GM19023 (cell line): Measurements from ENCODE around the gene PLEKHG3.

Source experiments
- ATAC-seq: cut with Tn5 transposase; IDR thresholded peaks from one replicate; pipeline ENCODE4 v1.9.1; 2021; ENCODE audit warnings: mild to moderate bottlenecking, moderate library complexity; ENCODE audit not compliant: unreplicated experiment

The PLEKHG3 gene

DNA sequence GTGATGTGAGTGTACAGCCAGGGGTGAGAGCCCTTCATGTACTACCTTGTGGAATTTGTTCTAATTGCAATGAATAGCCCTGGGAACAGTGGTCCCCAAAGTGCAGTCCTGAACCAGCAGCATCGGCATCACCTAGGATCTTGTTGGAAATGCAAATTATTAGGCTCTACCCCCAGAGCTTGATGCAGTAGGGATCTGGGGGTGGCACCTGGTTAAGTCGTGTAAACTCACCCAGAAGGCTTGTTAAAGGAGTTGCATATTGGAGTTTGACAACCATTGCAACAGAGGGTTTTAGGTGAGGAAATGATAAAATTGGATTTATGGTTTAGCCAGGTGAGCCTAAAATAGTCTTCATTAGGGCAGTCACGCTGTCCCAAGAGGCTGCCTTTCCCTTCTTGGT, 73.2 kb downstream of the PLEKHG3 start:
- no peak for ATAC-seq

DNA sequence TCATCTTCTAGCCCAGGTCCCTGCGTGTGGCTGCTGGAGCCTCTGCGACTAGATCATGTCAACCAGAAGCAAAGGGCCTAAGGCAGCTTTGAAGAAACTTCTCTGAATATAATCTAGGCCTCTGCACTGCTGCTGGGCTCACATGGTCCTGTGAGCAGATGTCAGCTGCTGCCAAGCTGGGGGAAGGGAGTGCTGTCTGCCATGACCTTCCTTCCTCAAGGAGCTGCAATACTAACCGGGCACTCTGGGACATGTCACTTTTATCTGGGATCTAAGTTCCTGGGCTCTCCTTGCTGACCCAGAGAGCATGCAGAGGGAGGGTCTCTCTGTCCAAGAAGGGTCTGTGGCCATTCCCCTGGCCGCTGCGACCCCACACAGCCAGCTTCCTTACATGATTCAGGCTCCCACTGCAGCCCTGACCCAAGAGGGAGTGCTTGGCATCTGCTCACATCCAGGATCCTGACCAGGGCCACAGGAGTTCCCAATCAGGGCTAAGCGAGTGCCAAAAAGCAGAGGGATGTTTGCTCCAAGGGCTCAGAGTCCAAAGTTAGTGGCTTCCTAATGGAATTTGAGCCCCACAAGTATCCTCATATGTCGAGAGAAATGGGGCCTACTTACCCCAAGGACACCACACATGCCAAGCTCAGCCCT, 74.0 kb downstream of the PLEKHG3 start:
- no peak for ATAC-seq

- ATAC-seq = no peak
Observed at GRCh38 chr14:64779472-64779871, 75.2 kb downstream of the PLEKHG3 start.

- ATAC-seq = no peak
Observed at GRCh38 chr14:64782196-64782595, 78.0 kb downstream of the PLEKHG3 start.

DNA sequence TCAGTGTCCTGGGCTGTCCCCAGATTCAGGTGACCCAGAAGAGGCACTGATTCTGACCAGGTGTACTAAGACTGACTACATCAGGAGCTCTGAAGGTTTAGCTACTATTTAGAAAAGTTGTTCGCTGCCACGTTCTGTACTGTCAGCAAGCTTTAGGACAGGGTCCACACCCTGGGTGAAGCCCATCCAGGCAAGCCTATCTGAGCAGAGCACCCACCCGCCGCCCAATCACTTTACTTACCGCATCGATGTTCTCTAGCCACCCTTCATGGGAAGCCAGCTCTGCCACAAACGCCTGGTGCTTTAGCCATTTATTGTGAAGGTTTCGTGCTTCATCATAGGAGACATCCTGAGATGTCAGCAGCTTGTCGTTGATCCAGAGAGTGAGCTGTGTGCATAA, 79.8 kb downstream of the PLEKHG3 start:
- no peak for ATAC-seq

GRCh38 chr14:64786296-64787149, 82.3 kb downstream of the PLEKHG3 start:
- ATAC-seq = no peak

GRCh38 chr14:64787619-64788018, 83.4 kb downstream of the PLEKHG3 start:
- ATAC-seq = no peak

DNA sequence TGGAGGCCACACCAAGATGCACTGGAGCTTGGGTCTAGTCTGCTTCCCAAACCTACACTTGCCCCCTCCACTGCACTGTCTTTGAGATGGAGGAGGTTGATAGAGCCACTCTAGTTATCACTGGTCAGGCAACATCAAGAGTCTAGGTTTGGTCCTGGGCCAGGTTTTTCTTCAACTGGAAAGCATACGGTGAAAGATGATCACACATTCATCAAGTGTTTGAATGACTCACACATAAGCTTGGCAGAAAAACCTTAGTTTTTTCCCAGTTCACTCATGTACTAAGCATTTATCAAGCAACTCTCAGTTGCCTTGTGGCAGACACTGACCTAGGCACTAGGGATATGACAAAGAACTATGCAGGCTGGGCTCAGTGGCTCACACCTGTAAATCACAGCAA, 84.5 kb downstream of the PLEKHG3 start:
- ATAC-seq = no peak

DNA sequence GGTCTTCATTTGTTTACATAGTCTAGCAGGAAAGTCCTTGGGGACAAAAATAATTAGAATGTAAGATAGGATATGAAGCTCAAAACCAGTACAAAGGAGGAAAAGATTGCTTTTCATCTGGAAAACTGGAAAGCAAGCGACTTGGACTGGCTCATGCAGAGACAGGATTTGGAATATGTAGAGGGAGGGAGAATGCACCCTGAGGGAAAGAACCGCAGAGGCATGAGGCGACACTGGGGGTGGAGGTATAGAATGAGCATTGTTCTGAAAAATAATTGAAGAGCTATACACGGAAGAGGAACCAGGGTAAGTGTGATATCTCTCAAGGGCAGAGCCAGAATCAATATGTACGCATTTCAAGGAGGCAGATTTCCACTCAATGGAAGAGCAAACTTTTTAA, 85.5 kb downstream of the PLEKHG3 start:
- ATAC-seq = no peak

GRCh38 chr14:64790478-64790877, 86.3 kb downstream of the PLEKHG3 start:
- no peak for ATAC-seq

- ATAC-seq = no peak
Observed at GRCh38 chr14:64792231-64792630, 88.0 kb downstream of the PLEKHG3 start.

DNA sequence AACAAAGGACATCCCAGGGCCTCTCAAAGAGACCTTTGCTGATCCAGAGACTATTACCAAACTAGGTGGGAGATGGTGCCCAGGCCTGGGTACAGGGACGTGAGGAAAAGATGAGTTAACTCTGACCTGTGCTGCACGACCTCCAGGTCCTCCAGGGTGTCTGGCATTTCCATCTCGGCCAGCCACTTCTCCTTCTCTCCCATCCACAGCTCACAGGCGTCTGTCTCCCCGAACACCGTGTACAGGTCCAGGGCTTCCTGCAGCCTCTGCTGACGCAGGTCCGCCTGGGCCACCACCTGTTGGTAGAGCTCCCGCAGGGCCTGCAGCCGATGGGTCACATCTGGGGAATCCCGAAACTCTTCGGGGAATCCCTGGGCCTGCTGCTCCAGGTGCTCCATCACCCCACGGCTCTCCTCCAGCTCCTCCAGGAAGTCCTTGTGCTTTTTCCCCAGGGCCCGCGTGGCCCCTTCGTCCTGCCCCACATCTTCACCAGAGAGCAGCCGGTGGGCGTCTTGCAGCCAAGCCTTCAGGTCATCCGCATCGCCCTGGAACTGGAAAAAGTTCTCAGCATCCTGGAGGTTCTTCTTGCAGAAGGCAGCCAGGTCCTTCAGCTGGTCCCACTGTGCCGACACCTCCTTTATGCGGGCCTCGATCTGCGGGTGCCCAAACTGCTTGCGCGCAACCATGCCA, 88.8 kb downstream of the PLEKHG3 start:
- no peak for ATAC-seq

DNA sequence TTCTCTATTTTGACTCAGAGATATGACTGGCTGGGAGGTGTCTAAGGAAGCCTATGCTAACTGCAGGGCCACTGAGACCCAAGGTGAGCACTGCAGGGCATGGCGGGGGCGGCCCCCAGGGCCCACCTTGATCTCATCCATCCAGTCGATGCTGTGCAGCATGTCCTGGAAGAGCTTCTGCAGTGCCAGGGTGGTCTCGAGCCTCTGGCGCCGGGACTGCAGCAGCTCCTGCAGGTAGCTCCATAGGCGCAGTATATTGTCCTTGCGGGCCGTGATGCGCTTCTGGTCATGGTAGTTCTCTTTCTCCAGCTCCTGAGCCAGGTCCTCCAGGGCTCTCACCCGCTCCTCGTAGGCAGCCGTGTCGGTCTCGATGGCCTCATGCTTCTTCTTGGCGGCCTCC, 91.0 kb downstream of the PLEKHG3 start:
- ATAC-seq = no peak

DNA sequence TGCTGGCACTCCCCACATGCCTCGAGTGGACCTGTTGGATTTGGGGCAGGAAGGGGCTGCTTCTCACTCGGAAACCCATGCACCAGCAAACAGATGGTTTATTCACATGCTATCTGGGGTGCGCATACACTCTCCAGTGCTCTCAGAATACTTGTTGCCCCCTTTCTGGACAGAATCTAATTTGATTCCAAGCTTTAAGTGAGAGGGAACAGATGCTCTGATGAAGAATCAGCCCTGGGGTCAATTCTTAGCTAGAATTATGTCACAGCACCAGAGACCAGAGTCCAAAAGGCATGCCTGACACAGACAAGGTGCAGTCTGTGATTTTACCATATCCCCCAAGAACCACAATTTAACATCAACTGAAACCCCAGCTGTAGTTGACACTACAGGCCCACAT, 91.7 kb downstream of the PLEKHG3 start:
- no peak for ATAC-seq

DNA sequence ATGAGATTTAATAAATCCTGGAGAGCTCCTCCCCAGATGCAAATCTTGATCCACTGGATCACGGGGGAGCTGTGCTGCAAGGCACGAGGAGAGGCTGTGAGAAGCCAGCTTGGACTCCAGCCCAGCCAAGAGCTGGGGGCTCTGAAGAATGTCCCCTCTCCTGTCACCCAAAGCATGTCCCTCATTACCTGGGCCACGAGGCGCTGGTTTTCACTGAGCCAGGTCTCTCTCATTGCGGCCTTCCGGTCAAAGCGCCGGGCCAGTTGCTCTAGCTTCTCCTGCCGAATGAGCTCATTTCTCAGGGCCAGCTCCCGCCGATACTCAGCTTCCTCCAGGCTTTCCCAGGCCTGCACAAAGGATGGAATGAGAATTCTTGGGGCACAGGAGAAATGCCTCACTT, 92.1 kb downstream of the PLEKHG3 start:
- ATAC-seq = no peak

DNA sequence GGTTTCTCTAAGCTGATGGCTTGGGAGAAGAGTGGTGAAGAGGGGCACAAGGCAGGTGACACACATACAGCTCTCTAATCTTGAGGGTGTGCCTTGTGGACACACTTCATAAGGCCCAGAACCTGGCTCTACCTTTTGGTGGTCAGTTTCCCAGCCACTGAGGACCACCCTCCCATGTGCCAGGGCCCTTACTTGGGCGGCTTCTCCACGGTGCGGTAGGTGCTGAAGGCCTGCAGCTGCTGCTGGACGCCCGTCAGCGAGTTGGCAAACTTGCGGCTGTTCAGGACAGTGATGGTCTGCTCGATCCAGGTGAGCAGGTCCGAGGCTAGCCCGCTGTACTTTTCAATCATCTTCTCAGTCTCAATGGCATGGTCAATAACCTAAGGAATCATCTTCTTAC, 95.3 kb downstream of the PLEKHG3 start:
- no peak for ATAC-seq
